ENCODE measurements around the gene FKBP1A. TPM values are rescaled to one million over a fixed set of nuclear protein-coding genes. Genes with fewer than 3 reads are reported as not detected.

The FKBP1A gene
- total RNA-seq, 2 experiments from 2014 or later: 259 to 282 TPM

- CTCF ChIA-PET: interaction anchor here (1.3 to 5.0 kb wide), 3 partner anchors 9 to 114 kb away, joined by 7 to 36 read pairs (median 20); no protein-coding TSS in a partner anchor
- Mint-ChIP-seq H3K27me3 (no peaks in the 10 kb centered on the region), H3K36me3 (ENCODE audit: low read depth) (peaks cover 4% of the 10 kb centered on the region), H3K4me3 (no peak overlapping the region), H3K27ac (peak overlapping the region; percentile 4), H3K9me3 (no peaks in the 10 kb centered on the region), H3K4me1 (ENCODE audit: low read depth) (peaks cover 4% of the 10 kb centered on the region)
- no peak for DNase-seq
- POLR2A ChIA-PET: interaction anchor here (0.6 to 1.9 kb wide), 3 partner anchors 67 to 144 kb away, joined by 3 to 7 read pairs (median 3); no protein-coding TSS in a partner anchor
- no peak for TF ChIP-seq CTCF (IDR thresholded peaks at IDR 0.05)
- intact Hi-C loops (cut with micrococcal nuclease): no loop called here
- no peak for ATAC-seq
Measured at GRCh38 chr20:1323830-1324597, 68.8 kb downstream of the FKBP1A start.

- H3K4me3 Mint-ChIP-seq: no peak overlapping the region
- H3K4me1 Mint-ChIP-seq (ENCODE audit: low read depth): no peaks in the 10 kb centered on the region
- ChIA-PET POLR2A (interaction anchor here (1.4 kb wide), 1 partner anchor 144 kb away, joined by 3 read pairs; the partner anchor contains the start of gene NSFL1C), CTCF (interaction anchor here (3.5 to 5.0 kb wide), 2 partner anchors 11 to 114 kb away, joined by 20 to 36 read pairs; no protein-coding TSS in a partner anchor)
- no peaks in the 10 kb centered on the region for H3K27me3 Mint-ChIP-seq
- TF ChIP-seq CTCF (IDR thresholded peaks at IDR 0.05): no peak
- DNase-seq (no peak), ATAC-seq (no peak)
- H3K36me3 Mint-ChIP-seq (ENCODE audit: low read depth): peaks cover 4% of the 10 kb centered on the region
- intact Hi-C loops (cut with micrococcal nuclease): no loop called here
- H3K27ac Mint-ChIP-seq: no peak overlapping the region
- no peaks in the 10 kb centered on the region for H3K9me3 Mint-ChIP-seq
Measured at GRCh38 chr20:1323256-1323655, 69.6 kb downstream of the FKBP1A start.

DNA sequence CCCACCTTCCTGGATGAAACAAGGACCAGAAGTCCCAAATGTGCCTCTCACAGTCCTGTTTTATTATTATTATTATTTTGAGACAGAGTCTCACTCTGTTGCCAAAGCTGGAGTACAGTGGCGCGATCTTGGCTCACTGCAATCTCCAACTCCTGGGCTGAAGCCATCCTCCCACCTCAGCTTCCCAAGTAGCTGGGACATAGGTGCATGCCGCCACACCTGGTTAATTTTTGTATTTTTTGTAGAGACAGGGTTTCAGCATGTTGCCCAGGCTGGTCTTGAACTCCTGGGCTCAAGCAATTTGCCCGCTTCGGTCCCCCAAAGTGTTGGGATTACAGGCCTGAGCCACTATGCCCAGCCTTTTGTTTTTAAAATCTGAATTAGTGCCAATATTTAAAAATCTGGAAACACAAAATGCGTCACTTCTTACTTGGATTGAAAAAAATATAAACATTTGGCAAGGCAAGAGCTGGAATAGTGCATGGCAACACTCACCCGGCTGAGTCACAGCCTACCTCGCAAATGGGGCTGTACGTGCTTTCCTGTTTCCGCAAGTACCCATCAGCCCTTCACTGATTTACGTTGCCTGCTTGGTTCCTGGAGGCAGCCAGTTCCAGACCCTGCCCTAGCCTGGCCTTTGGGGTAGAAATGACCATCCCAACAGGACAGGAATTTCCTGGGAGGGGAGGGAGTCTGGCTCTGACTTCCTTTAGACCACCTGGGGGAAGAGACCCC, 70.2 kb downstream of the FKBP1A start:
- no peak overlapping the region for H3K27ac Mint-ChIP-seq
- no peak for DNase-seq
- H3K9me3 Mint-ChIP-seq: no peaks in the 10 kb centered on the region
- H3K36me3 Mint-ChIP-seq (ENCODE audit: low read depth): no peaks in the 10 kb centered on the region
- no peak for TF ChIP-seq CTCF (IDR thresholded peaks at IDR 0.05)
- no peak for ATAC-seq
- intact Hi-C loops (cut with micrococcal nuclease): no loop called here
- H3K4me3 Mint-ChIP-seq: no peak overlapping the region
- no peaks in the 10 kb centered on the region for H3K27me3 Mint-ChIP-seq
- H3K4me1 Mint-ChIP-seq (ENCODE audit: low read depth): peaks cover 5% of the 10 kb centered on the region
- POLR2A ChIA-PET: interaction anchor here (1.0 to 1.4 kb wide), 4 partner anchors 19 to 144 kb away, joined by 3 to 4 read pairs (median 3); partner anchors contain the start of gene NSFL1C
- CTCF ChIA-PET: interaction anchor here (1.0 to 5.0 kb wide), 5 partner anchors 10 to 181 kb away, joined by 3 to 36 read pairs (median 5); no protein-coding TSS in a partner anchor

GRCh38 chr20:1321654-1321939, 71.3 kb downstream of the FKBP1A start:
- ATAC-seq: no peak
- ChIA-PET POLR2A (interaction anchor here (1.0 to 1.1 kb wide), 2 partner anchors 17 to 79 kb away, joined by 3 read pairs; no protein-coding TSS in a partner anchor), CTCF (interaction anchor here (0.9 to 5.0 kb wide), 6 partner anchors 9 to 182 kb away, joined by 3 to 36 read pairs (median 4); no protein-coding TSS in a partner anchor)
- no peak overlapping the region for H3K27ac Mint-ChIP-seq
- H3K9me3 Mint-ChIP-seq: no peaks in the 10 kb centered on the region
- H3K4me1 Mint-ChIP-seq (ENCODE audit: low read depth): peaks cover 9% of the 10 kb centered on the region
- no peak for TF ChIP-seq CTCF (IDR thresholded peaks at IDR 0.05)
- no peaks in the 10 kb centered on the region for H3K27me3 Mint-ChIP-seq
- no peak overlapping the region for H3K4me3 Mint-ChIP-seq
- intact Hi-C loops (cut with micrococcal nuclease): no loop called here
- H3K36me3 Mint-ChIP-seq (ENCODE audit: low read depth): no peaks in the 10 kb centered on the region
- no peak for DNase-seq

All from activated CD8-positive, alpha-beta T cell treated with anti-CD3 and anti-CD28 coated beads for 36 hours (primary cell).